H1 (cell line): Measurements from ENCODE around the gene CMSS1. TPM values are rescaled to one million over a fixed set of nuclear protein-coding genes. Genes with fewer than 3 reads are reported as not detected.

Experiments used
- JUND ChIP-seq: IDR thresholded peaks from 2 replicates; pipeline ENCODE4 v1.6.1; 2011; ENCODE audit warnings: mild to moderate bottlenecking, improper control_type of control experiment, low read length
- KDM1A ChIP-seq: fragments of 200-600, 300-600 bp; sonication (generic); IDR thresholded peaks from 2 replicates; pipeline ENCODE4 v1.7.1; 2016; ENCODE audit warnings: mild to moderate bottlenecking, low read length, borderline replicate concordance
- POU5F1 ChIP-seq: IDR thresholded peaks from 2 replicates; pipeline ENCODE4 v1.6.1; 2011; ENCODE audit warnings: low read depth, mild to moderate bottlenecking, low read length, moderate library complexity
- RXRA ChIP-seq: IDR thresholded peaks from 2 replicates; pipeline ENCODE4 v1.6.1; 2011; ENCODE audit warnings: low read depth, mild to moderate bottlenecking, low read length, moderate library complexity; ENCODE audit not compliant: insufficient read depth
- SIN3A ChIP-seq, 2 experiments: IDR thresholded peaks in 1 of 2; conservative IDR thresholded peaks in 1 of 2; 2 replicates each; pipeline ENCODE4 v1.6.1; 2011 to 2012; ENCODE audit warnings: low read length in 2 of 2, improper control_type of control experiment in 1 of 2, low read depth in 1 of 2, mild to moderate bottlenecking in 1 of 2
- SIRT6 ChIP-seq: IDR thresholded peaks from one replicate; pipeline ENCODE4 v1.7.1; 2012; ENCODE audit warnings: low read length, inconsistent platforms
- TBP ChIP-seq: IDR thresholded peaks from 2 replicates; pipeline ENCODE4 v1.6.1; 2011; ENCODE audit warnings: low read depth, low read length, improper control_type of control experiment
- polyA plus RNA-seq, 7 experiments: library from polyadenylated mRNA; depleted of rRNA in 3 of 7; stranded (reverse) in 5 of 7; unstranded in 2 of 7; fragments of >200 nt in 5 of 7; fragments of 200-250 nt in 2 of 7; gene quantifications; 1 replicate in 5 of 7; 2 replicates in 1 of 7; 4 replicates in 1 of 7; pipeline versions ENCODE4 v1.2.1 to v1.2.3, GENCODE V29; 2011 to 2013; ENCODE audit warnings: missing spikeins in 2 of 7, mixed read lengths in 2 of 7
- total RNA-seq: library from RNA; stranded (reverse); fragmentation: NEBNext Ultra II Directional; extraction: Animal tissue kit (Norgen Biotek cat#: 25700); gene quantifications from 2 replicates; pipeline ENCODE4 v1.2.1, GENCODE V29; 2021

CMSS1 gene
- total and polyA plus RNA-seq, 2 of the 8 experiments (the other 6 are each of a cell fraction or from before 2014, with no cell fraction given): 15.2 to 75.1 TPM

DNA sequence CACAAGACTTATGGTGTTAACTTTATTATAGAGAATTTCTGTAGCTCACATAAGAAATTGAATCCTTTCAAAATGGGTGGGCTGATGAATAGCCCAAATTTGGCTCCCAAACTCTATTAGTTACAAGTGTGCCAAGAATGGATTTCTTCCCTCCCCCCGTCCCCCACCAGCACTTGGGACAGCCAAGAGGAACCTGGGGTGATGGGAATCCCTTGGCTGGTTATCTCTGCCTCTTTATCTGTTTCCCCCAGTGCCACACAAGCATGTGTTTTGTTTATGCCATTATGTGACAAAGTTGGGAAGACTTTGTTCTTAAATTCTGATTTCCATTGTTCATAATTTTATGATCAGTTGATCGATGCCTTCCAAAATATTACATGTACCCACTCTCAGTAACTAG, 28.3 kb downstream of the CMSS1 start (continued):
- TF ChIP-seq SIN3A (conservative IDR thresholded peaks at IDR 0.05 in 1 of 2, IDR thresholded peaks at IDR 0.05 in 1 of 2; ENCODE audit: low read depth in 1 of 2, low read length in 2 of 2) (no peak), RXRA (no peak), SIRT6 (no peak), TBP (no peak), POU5F1 (no peak), JUND (no peak), KDM1A (no peak)
